GM12875 (cell line): ENCODE data around the gene C9orf153.
"Not testable (repeated sequence)": the region's sequence is repeated elsewhere in the genome, so short reads cannot be mapped to it uniquely, and the experiment has no call there.

Experiments
- H3K4me3 ChIP-seq: one replicate; pipeline ENCODE4 v1.5.1; 2011; ENCODE audit warnings: low read depth, low read length, control low read depth
- CTCF ChIP-seq: IDR thresholded peaks from 2 replicates; pipeline ENCODE4 v1.5.1; 2011; ENCODE audit warnings: low read depth, mild to moderate bottlenecking, control low read depth, inconsistent platforms, low read length, moderate library complexity, borderline replicate concordance; ENCODE audit not compliant: insufficient read depth

The C9orf153 gene

DNA sequence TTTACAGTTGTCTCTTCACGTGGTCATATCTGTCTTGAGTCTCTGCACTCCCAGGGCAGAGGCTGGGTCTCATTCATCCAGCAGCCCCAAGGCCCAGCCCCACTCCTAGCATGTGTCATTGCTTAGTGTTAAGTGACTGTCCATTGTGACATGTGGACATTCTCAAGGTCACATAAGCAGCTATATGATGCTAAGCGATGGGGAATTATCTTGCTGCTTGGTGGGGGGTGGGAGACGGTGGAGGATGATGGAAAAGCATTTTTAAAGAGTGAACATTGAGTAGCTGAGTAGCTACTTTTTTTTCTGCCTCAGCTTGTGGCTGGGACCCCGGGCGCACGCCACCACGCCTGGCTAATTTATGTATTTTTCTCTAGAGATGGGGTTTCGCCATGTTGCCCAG lies at the start of gene C9orf153:
Gene C9orf153, minus strand, starts transcription at position 101 of the 400 bp plus-strand sequence. CDS start 30,054 bp downstream, outside the sequence.
- no peak for TF ChIP-seq CTCF

GRCh38 chr9:86308687-86309086 lies 49.2 kb upstream of the C9orf153 start:
- no peak overlapping the region for H3K4me3 ChIP-seq
- TF ChIP-seq CTCF = no peak

More for the DNA sequence above, at the start of gene C9orf153:
- H3K4me3 ChIP-seq = no peak within 1 kb of the TSS

- no peak for TF ChIP-seq CTCF
Observed at GRCh38 chr9:86304236-86304730, 44.8 kb upstream of the C9orf153 start.

GRCh38 chr9:86303316-86303975 lies 44.0 kb upstream of the C9orf153 start:
- no peak for TF ChIP-seq CTCF
- no peak overlapping the region for H3K4me3 ChIP-seq

More at GRCh38 chr9:86304236-86304730, 44.8 kb upstream of the C9orf153 start:
- H3K4me3 ChIP-seq = no peak overlapping the region

DNA sequence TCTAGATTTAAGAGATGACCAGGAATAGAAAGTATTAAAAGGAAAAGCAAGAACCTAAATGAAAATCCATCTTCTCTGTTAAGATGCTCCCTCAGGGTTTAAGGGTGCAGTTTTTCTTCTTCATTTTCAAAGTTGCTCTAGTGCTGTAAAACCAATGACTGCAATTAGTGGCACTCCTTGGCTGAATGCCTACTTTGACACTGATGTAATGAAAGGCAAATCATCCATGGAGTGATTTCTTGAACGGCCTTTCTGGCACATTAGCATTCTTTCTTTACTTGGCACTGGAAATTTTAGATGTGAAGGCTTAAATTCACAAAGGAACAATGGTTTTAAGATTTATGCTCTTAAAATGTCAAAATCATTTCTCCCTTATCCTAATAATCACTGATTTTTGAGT lies 42.2 kb upstream of the C9orf153 start:
- no peak overlapping the region for H3K4me3 ChIP-seq
- no peak for TF ChIP-seq CTCF

DNA sequence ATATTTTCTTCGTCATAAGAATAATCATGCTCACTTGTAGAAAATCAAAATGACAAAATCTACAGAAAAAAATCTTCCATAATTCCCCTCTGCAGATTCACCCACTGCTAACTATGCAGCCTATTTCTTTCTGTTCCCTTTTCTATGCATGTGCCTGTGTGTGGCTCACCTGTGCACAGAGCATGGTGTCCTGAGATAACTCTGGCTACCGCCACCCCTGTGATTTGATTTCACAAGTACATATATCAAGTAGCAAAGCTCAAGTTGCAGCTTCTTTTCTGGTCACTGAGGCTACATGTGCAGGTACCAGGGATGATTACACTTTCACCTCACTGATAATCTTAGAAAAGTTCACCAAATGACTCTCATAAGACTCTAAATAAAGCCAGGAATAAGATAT lies 41.2 kb upstream of the C9orf153 start:
- TF ChIP-seq CTCF = no peak
- H3K4me3 ChIP-seq = no peak overlapping the region

DNA sequence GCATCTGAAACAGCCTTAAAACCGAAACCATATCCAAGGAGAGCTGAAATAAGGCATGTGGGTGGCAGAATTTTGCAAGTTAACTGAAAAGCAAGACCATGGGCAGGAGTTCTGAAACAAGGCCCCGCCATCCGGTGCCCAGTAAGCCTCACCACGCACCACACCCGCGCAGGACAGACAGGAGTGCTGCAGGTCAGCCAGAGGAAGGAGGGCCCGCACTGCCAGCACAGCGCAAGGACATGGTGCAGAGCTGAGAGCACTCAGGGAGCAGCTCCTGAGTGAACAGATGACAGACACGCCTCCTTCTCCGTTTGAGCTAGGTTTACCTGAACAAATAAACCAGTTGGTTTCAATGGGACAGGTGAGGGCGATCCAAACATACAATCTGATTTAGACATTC lies 39.4 kb upstream of the C9orf153 start:
- no peak overlapping the region for H3K4me3 ChIP-seq
- TF ChIP-seq CTCF = no peak

- not testable (repeated sequence) for H3K4me3 ChIP-seq
Observed at GRCh38 chr9:86290341-86290740, 30.9 kb upstream of the C9orf153 start.
